RWPE1 (cell line): ENCODE data around the gene ZC3H12D.

Experiments used
- CTCF ChIA-PET: fragments of 350-600 bp; sonication (Branson Sonifier 250); formaldehyde crosslinking; extraction: SDS; loops from one replicate; lab custom pipeline; 2021; lab: Yijun Ruan, JAX
- POLR2A ChIA-PET: fragments of 400-600 bp; formaldehyde crosslinking; extraction: SDS; loops from one replicate; lab custom pipeline; 2020; ENCODE audit warnings: antibody characterized with exemption; ENCODE audit not compliant: low non-redundant PET; lab: Yijun Ruan, JAX
- DNase-seq: peaks from one replicate; pipeline ENCODE4 v3.0.0; 2012; ENCODE audit warnings: low spot score
- H3K27ac ChIP-seq: fragments of 450-650 bp; 2 replicates; pipeline ENCODE4 v1.5.1; 2017
- TF ChIP-seq, protein P1 (sequence below): fragments of 450-650 bp; conservative IDR thresholded peaks from 2 replicates; pipeline ENCODE4 v1.5.1; 2017; ENCODE audit warnings: low read depth, mild to moderate bottlenecking

Gene ZC3H12D

DNA sequence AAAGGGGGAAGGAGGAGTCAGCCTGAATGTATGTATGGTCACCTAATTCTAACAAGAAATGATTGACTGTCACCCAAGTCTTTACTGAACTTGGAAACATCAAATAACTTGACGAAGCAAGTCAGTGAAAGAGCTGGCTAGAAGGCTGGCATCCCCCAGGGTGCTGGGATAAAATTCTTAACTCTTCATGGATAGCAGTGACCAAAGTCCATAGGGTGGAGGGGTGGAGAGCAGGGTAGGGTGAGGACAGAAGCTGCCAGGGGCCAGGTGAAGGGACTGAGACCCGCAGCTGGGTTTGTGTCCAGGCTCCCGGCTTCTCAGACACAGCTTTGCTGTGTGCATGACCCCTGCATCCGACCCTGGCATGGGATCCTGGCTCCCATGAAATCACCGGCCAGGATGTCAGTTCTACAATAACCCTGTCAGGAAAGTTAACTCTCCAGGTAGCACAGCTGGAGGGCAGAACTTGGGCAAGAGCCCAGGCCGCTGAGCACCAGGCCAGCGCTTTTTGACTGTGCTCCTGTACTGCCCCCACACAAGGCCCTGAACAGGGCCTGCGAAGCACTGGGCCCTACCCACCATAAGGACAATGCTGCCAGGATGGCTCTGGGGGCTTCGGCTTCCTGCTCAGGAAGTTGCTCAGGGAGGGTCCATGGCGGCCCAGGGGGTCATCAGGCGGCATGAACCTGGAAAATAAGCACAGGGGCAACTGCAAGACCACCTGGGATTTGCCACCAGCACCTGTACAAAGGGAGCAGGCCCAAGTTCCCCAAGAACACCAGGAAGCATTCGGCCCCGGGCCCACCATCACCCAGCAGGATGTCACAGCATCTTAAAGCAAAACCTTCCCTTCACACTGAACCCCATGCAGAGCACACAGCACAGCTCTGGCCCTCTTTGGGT, 32.5 kb downstream of the ZC3H12D start:
- H3K27ac ChIP-seq, result no peak overlapping the region
- DNase-seq, result no peak
- ChIA-PET CTCF (interaction anchor here (0.6 kb wide), 2 partner anchors 20 to 94 kb away, joined by 3 to 4 read pairs; no protein-coding TSS in a partner anchor), POLR2A (no interaction called here)
- TF ChIP-seq, protein P1, sequence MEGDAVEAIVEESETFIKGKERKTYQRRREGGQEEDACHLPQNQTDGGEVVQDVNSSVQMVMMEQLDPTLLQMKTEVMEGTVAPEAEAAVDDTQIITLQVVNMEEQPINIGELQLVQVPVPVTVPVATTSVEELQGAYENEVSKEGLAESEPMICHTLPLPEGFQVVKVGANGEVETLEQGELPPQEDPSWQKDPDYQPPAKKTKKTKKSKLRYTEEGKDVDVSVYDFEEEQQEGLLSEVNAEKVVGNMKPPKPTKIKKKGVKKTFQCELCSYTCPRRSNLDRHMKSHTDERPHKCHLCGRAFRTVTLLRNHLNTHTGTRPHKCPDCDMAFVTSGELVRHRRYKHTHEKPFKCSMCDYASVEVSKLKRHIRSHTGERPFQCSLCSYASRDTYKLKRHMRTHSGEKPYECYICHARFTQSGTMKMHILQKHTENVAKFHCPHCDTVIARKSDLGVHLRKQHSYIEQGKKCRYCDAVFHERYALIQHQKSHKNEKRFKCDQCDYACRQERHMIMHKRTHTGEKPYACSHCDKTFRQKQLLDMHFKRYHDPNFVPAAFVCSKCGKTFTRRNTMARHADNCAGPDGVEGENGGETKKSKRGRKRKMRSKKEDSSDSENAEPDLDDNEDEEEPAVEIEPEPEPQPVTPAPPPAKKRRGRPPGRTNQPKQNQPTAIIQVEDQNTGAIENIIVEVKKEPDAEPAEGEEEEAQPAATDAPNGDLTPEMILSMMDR, result no peak

DNA sequence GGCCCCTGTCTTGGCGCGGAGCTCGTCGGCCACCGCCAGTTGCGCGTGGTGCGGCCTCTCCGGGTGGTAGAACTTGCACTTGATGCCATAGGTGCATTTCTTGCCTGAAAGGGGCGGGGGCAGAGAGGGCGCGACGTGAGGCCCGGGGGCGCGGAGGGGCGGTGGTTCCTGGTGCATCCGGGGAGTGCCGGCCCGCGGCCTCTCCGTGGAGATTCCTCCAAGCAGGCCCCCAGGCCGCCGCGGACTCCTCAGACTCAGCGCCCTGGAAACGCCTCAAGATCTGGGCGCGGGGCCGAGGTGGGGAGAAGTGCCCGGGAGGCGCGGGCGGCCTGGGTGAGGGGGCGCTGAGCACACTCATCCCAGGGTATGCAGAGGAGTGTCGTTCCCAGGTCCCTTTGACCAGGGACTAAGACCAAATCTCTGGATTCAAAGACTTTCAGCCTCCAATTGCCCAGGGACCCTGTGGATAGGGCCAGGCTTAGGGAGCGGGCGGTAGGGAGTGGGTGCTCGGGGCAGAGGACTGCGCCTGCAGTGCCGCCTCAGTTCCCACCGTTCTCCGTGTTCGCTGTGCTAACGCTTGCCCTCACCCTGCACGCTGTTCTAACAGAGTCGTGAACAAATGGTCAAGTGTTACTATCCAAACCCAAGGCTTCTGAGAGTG, 33.3 kb downstream of the ZC3H12D start:
- H3K27ac ChIP-seq, result no peak overlapping the region
- POLR2A ChIA-PET, result no interaction called here
- CTCF ChIA-PET, result interaction anchor here (0.6 kb wide), 1 partner anchor 19 kb away, joined by 4 read pairs; no protein-coding TSS in a partner anchor
- DNase-seq, result no peak
- TF ChIP-seq, protein P1, result no peak

DNA sequence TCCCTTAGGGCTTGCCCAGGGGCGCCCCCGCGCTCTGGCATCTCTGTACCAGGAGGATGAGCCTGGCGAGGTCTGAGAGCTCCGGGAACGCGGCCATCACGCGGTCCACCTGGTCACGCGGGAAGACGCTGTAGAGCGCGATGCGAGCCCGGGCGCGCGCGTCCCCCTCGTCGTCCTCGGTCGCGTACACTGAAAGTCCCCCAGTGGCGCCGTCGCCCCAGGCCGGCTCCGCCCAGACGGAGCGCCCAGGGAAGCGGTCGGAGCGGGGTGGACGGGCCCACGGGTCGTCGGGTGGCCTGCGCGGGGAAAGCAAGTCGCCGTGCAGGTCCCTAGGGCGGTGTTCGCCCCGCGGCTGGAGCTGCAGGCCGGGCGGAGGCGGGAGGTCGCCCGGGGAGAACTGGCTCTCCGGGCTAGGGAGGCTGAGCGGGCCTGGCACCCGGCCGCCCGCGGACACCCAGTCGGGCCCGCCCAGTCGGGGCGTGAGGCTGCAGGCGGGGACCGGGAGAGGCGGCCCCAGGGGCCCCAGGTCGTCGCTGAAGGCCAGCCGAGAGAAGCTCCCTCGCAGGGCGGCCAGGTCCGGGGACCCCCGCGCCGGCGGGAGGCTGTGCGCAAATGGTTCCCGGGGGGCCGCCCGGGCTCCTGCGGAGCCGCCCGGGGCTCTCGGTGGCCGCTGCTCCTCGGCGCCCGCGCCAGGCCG, 34.0 kb downstream of the ZC3H12D start:
- DNase-seq, result no peak
- no peak overlapping the region for H3K27ac ChIP-seq
- CTCF ChIA-PET, result interaction anchor here (0.8 kb wide), 1 partner anchor 19 kb away, joined by 3 read pairs; no protein-coding TSS in a partner anchor
- TF ChIP-seq, protein P1, result no peak
- POLR2A ChIA-PET, result no interaction called here

DNA sequence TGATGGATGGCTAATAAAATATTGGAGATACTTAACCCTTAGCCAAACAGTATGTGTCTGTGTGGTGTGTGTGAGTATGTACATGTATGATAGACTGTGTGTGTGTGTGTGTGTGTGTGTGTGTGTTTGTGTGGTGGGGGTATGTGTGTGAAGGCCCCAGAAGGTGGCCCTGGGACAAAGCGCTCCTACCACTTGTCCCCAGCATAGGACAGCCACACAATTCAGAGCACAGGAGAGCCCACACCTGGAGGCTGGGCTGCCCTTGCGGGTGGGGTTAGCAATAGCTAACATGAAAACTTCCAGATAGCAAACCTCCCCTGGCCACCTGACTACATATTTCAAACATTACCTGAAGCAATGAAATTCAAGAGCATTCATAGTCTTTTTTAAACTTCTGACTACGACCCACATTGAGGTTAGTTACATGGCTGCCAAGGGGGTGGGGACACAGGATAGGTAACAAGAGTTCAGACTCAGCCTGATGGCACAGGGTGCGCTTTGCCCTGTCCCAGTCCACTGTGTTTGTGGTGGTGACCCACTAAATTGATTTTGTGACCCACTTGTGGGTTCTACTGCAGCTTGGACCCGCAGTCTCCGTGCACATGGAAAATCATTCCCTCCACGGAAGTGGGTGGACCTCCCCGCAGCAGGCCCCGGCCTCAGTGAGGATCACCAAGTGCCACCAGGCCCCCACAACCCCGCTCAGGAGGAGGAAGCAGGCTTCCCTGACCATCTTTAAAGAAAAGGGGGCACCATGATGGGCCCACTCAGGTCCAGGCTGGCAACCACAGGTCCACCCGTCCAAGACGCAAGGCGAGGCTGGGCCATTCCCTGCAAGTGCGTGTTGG, 34.8 kb downstream of the ZC3H12D start:
- H3K27ac ChIP-seq, result no peak overlapping the region
- no peak for DNase-seq
- POLR2A ChIA-PET, result no interaction called here
- CTCF ChIA-PET, result interaction anchor here (0.7 to 0.8 kb wide), 3 partner anchors 18 to 866 kb away, joined by 3 read pairs; no protein-coding TSS in a partner anchor
- TF ChIP-seq, protein P1, result no peak

DNA sequence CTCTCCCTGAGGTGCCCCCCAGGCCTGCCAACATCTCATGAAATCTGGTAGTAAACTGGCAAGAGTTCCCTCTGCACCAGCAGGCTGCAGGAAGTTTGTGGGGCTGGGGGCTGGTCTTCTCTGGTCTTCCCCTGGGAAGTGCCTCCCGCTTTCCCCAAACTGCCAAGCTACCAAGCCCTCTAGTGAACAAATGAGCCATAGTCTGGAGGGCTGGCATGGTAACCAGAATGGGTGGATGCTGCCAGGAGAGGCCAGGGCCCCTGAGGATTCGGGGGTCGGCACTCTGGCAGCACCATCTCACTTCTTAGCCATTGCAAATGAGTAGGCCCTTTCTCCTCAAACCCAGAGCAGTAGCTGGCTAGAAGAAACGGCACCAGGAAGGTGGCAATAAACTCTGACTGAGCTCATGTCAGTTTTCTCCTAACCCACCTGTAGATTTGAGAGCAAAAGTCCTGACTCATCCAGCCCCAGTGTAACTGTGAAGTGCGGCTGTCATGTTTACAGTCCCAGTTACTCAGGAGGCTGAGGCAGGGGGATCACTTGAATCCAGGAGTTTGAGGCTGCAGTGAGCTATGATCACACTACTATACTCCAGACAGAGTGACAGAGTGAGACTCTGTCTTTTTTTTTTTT, 35.9 kb downstream of the ZC3H12D start:
- TF ChIP-seq, protein P1, result no peak
- ChIA-PET CTCF (interaction anchor here (0.7 to 1.2 kb wide), 2 partner anchors 17 to 39 kb away, joined by 3 to 9 read pairs; no protein-coding TSS in a partner anchor), POLR2A (no interaction called here)
- DNase-seq, result no peak
- H3K27ac ChIP-seq, result no peak overlapping the region
